Type B pancreatic cell (in vitro differentiated cells): Measurements from ENCODE around the gene NFE2L1. TPM values are rescaled to one million over a fixed set of nuclear protein-coding genes. Genes with fewer than 3 reads are reported as not detected.
"Not testable (repeated sequence)": the region's sequence is repeated elsewhere in the genome, so short reads cannot be mapped to it uniquely, and the experiment has no call there.

ENCODE experiments used
- DNase-seq: peaks from one replicate; pipeline ENCODE4 v3.0.0; 2021; ENCODE audit warnings: mixed read lengths; ENCODE audit not compliant: unreplicated experiment; ENCODE audit errors: extremely low spot score
- H3K27ac Mint-ChIP-seq: 2 replicates; pipeline ENCODE4 v1.8.0; 2021; ENCODE audit warnings: mild to moderate bottlenecking, mixed read lengths
- H3K27me3 Mint-ChIP-seq: 2 replicates; pipeline ENCODE4 v1.8.0; 2021; ENCODE audit warnings: mixed read lengths
- H3K36me3 Mint-ChIP-seq: 2 replicates; pipeline ENCODE4 v1.8.0; 2021; ENCODE audit warnings: mixed read lengths
- H3K4me1 Mint-ChIP-seq: one replicate; pipeline ENCODE4 v1.8.0; 2021; ENCODE audit warnings: mixed read lengths; ENCODE audit not compliant: unreplicated experiment
- H3K4me3 Mint-ChIP-seq: 2 replicates; pipeline ENCODE4 v1.8.0; 2021; ENCODE audit warnings: mild to moderate bottlenecking, mixed read lengths
- H3K9me3 Mint-ChIP-seq: 2 replicates; pipeline ENCODE4 v1.8.0; 2021; ENCODE audit warnings: mixed read lengths
- total RNA-seq: library from RNA; stranded (reverse); gene quantifications from 2 replicates; pipeline ENCODE4 v1.2.1, GENCODE V29; 2021; ENCODE audit warnings: low replicate concordance
- TF ChIP-seq, protein P1 (sequence below): fragments of 200-600 bp; sonication (generic); conservative IDR thresholded peaks from 2 replicates; pipeline ENCODE4 v1.5.0; 2021; ENCODE audit warnings: antibody characterized with exemption, mild to moderate bottlenecking

NFE2L1 gene
- total RNA-seq, 1 donor from 2014 or later = 99.1 TPM

DNA sequence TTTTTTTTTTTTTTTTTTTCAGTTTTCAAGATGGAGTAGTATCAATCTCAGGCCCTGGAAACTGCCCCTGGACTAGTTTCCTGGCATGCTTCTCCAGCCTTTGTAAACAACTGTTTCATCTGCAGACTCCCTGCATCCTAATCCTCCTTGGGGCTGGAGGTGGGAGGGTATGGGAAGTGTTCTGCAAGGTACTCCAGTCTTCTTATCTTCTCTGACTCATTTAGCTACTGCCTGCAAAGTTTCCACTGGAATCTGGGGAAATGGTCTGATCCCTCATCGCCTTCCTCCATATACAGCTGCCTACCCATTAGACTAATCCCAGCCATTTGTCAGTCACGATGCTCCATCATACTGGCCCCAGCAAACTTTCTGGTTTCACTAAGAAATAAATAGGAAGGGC, 32.0 kb upstream of the NFE2L1 start:
- Mint-ChIP-seq H3K9me3 (no peaks in the 10 kb centered on the region), H3K27me3 (peaks cover 34% of the 10 kb centered on the region), H3K36me3 (no peaks in the 10 kb centered on the region), H3K4me1 (peaks cover 45% of the 10 kb centered on the region), H3K27ac (no peak overlapping the region), H3K4me3 (no peak overlapping the region)
- DNase-seq = no peak
- TF ChIP-seq, protein P1, sequence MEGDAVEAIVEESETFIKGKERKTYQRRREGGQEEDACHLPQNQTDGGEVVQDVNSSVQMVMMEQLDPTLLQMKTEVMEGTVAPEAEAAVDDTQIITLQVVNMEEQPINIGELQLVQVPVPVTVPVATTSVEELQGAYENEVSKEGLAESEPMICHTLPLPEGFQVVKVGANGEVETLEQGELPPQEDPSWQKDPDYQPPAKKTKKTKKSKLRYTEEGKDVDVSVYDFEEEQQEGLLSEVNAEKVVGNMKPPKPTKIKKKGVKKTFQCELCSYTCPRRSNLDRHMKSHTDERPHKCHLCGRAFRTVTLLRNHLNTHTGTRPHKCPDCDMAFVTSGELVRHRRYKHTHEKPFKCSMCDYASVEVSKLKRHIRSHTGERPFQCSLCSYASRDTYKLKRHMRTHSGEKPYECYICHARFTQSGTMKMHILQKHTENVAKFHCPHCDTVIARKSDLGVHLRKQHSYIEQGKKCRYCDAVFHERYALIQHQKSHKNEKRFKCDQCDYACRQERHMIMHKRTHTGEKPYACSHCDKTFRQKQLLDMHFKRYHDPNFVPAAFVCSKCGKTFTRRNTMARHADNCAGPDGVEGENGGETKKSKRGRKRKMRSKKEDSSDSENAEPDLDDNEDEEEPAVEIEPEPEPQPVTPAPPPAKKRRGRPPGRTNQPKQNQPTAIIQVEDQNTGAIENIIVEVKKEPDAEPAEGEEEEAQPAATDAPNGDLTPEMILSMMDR = no peak

- not testable (repeated sequence) for DNase-seq, H3K36me3 Mint-ChIP-seq, H3K9me3 Mint-ChIP-seq, H3K27ac Mint-ChIP-seq, H3K4me3 Mint-ChIP-seq
- peaks cover 41% of the 10 kb centered on the region for H3K27me3 Mint-ChIP-seq
- peaks cover 37% of the 10 kb centered on the region for H3K4me1 Mint-ChIP-seq
These were observed 30.4 kb upstream of the NFE2L1 start for GRCh38 chr17:48017817-48018158.

DNA sequence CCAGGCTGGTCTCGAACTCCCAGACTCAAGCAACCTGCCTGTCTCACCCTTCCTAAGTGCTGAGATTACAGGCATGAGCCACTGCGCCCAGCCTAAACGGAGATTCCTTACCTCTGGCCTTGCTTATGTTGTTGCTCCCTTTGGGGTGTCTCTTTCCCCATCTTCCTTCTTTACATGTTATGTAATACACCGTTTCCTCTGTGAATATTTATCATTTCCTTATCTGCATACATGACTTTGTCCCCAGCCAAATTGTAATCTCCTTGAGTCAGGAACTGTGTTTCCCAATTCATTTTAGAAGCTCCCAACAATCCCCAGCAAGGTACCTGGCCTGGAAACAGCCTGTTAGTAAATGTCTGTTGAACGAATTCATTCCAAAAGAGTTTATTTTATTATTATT, 26.2 kb upstream of the NFE2L1 start:
- no peaks in the 10 kb centered on the region for H3K9me3 Mint-ChIP-seq
- TF ChIP-seq, protein P1 = no peak
- no peak overlapping the region for H3K4me3 Mint-ChIP-seq
- peaks cover 45% of the 10 kb centered on the region for H3K27me3 Mint-ChIP-seq
- H3K36me3 Mint-ChIP-seq = no peaks in the 10 kb centered on the region
- DNase-seq = no peak
- H3K27ac Mint-ChIP-seq = no peak overlapping the region
- peaks cover 26% of the 10 kb centered on the region for H3K4me1 Mint-ChIP-seq

DNA sequence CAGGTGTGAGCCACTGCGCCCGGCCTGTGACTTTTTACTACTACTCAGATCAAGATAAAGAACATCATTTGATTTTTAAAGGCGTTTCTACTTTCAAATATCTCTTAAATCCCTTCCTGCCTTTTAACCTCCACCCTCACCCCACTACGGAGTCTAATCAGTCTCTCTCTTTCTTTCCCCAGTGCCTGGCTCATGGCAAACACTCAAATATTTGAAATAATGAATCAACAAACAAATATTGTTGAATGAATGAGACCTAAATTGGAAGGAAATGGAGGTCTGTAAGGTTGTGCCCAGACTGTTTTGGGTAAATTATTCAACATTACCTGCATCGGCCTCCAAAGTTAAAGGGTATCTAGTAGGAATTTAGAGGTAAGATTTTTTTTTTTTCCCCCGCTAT, 25.3 kb upstream of the NFE2L1 start:
- peaks cover 26% of the 10 kb centered on the region for H3K4me1 Mint-ChIP-seq
- H3K27me3 Mint-ChIP-seq = peaks cover 45% of the 10 kb centered on the region
- peak overlapping the region; percentile 59 for H3K4me3 Mint-ChIP-seq

DNA sequence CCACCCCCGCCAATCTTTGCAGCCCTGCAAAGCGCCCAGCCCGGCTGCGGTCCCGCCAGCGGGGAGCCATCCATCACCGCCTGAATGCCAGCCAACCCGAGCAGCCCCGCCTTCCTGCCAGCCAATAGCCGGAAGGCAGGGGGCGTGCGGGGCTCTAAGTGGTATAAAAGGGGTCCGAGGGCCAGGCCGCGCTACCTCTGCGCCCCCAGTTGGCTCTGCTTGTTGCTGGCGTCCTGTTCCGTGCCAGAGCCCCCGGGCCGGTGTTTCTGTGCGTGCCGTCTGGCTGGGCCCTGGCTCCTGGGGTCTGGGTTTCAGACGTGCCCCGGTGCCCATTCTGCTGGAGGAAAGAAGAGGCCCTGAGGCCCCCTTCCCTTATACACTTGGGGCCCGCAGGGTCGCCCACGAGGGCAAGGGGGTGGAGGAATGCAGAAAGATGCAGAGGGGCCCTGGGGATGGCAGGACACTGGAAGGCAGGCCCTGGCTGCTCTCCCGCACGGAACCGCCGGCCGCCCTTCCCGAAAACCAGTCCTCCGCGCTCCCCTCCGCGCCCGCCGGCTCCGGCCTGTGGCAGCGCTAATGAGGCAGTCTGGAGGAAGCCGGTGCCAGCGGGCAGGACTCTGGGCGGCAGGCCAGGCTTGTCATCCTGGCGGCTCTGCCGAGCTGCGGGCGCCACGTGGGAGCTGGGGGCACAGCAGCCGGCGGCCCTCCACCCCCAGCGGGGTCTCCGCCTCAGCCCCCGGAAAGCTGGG, 24.6 kb upstream of the NFE2L1 start:
- H3K36me3 Mint-ChIP-seq = no peaks in the 10 kb centered on the region
- peaks cover 21% of the 10 kb centered on the region for H3K4me1 Mint-ChIP-seq
- H3K9me3 Mint-ChIP-seq = no peaks in the 10 kb centered on the region
- DNase-seq = peak; percentile 83
- H3K4me3 Mint-ChIP-seq = peak overlapping the region; percentile 84
- peaks cover 43% of the 10 kb centered on the region for H3K27me3 Mint-ChIP-seq
- no peak overlapping the region for H3K27ac Mint-ChIP-seq
- TF ChIP-seq, protein P1 = no peak

More for the DNA sequence above, 25.3 kb upstream of the NFE2L1 start:
- TF ChIP-seq, protein P1 = no peak
- Mint-ChIP-seq H3K27ac (no peak overlapping the region), H3K36me3 (no peaks in the 10 kb centered on the region), H3K9me3 (no peaks in the 10 kb centered on the region)
- DNase-seq = no peak

GRCh38 chr17:48024149-48025039, 23.8 kb upstream of the NFE2L1 start:
- Mint-ChIP-seq H3K4me3 (peak overlapping the region; percentile 92), H3K9me3 (no peaks in the 10 kb centered on the region), H3K36me3 (no peaks in the 10 kb centered on the region), H3K27ac (peak overlapping the region; percentile 97), H3K27me3 (peaks cover 40% of the 10 kb centered on the region), H3K4me1 (peaks cover 21% of the 10 kb centered on the region)
- TF ChIP-seq, protein P1 = no peak
- no peak for DNase-seq
